NT2/D1 (cell line): ENCODE measurements around the gene FEM1A.
"Not testable (repeated sequence)": the region's sequence is repeated elsewhere in the genome, so short reads cannot be mapped to it uniquely, and the experiment has no call there.

Experiments
- DNase-seq: peaks from one replicate; pipeline ENCODE4 v3.0.0-alpha.2; 2011; ENCODE audit warnings: low read depth, low spot score
- H3K27me3 ChIP-seq: 2 replicates; pipeline ENCODE4 v1.6.0; 2011; ENCODE audit warnings: mild to moderate bottlenecking; ENCODE audit not compliant: insufficient read length, insufficient read depth
- H3K36me3 ChIP-seq: 2 replicates; pipeline ENCODE4 v1.6.1; 2011; ENCODE audit warnings: mild to moderate bottlenecking, low read length, mixed read lengths; ENCODE audit not compliant: insufficient read depth, insufficient read length
- H3K4me1 ChIP-seq: 2 replicates; pipeline ENCODE4 v1.5.1; 2011; ENCODE audit not compliant: insufficient read depth, insufficient read length
- H3K4me3 ChIP-seq: 2 replicates; pipeline ENCODE4 v1.5.1; 2011; ENCODE audit warnings: low read depth; ENCODE audit not compliant: insufficient read length
- H3K9ac ChIP-seq: 2 replicates; pipeline ENCODE4 v1.6.0; 2011; ENCODE audit warnings: low read depth; ENCODE audit not compliant: insufficient read length
- H3K9me3 ChIP-seq: 2 replicates; pipeline ENCODE4 v1.5.1; 2011; ENCODE audit warnings: mild to moderate bottlenecking, low read length; ENCODE audit not compliant: insufficient read depth
- SUZ12 ChIP-seq: IDR thresholded peaks from 2 replicates; pipeline ENCODE4 v1.6.1; 2011; ENCODE audit not compliant: insufficient read length, insufficient read depth; ENCODE audit errors: extremely low read depth
- YY1 ChIP-seq: IDR thresholded peaks from 2 replicates; pipeline ENCODE4 v1.6.1; 2011; ENCODE audit not compliant: insufficient read length, insufficient read depth
- ZNF274 ChIP-seq: IDR thresholded peaks from 2 replicates; pipeline ENCODE4 v1.6.1; 2011; ENCODE audit warnings: mild to moderate bottlenecking, low read depth, low read length

Gene FEM1A

GRCh38 chr19:4831304-4831978, 39.9 kb downstream of the FEM1A start, which contains the start of gene TICAM1:
TSS of gene TICAM1 (minus strand) at chr19:4831712. CDS start at chr19:4818377, 13,335 bp downstream.
- Histone ChIP-seq H3K27me3 (peaks cover 13% of the 10 kb centered on the region), H3K9me3 (no peaks in the 10 kb centered on the region), H3K36me3 (peaks cover 2% of the 10 kb centered on the region), H3K9ac (peak within 1 kb of the TSS; percentile 87), H3K4me3 (peak within 1 kb of the TSS; percentile 61), H3K4me1 (peaks cover 6% of the 10 kb centered on the region)
- no peak for TF ChIP-seq YY1
- TF ChIP-seq ZNF274, result no peak
- no peak for TF ChIP-seq SUZ12
- DNase-seq, result no peak

- H3K27me3 ChIP-seq, result peaks cover 13% of the 10 kb centered on the region
- DNase-seq, H3K9me3 ChIP-seq, H3K36me3 ChIP-seq, H3K4me1 ChIP-seq: not testable (repeated sequence)
- H3K9ac ChIP-seq, result peak overlapping the region; percentile 87
- H3K4me3 ChIP-seq, result peak overlapping the region; percentile 61
Measured at GRCh38 chr19:4831979-4832340, 40.4 kb downstream of the FEM1A start.

GRCh38 chr19:4832776-4833175, 41.2 kb downstream of the FEM1A start:
- Histone ChIP-seq H3K36me3 (peaks cover 5% of the 10 kb centered on the region), H3K4me3 (no peak overlapping the region), H3K27me3 (peaks cover 13% of the 10 kb centered on the region), H3K9me3 (no peaks in the 10 kb centered on the region), H3K4me1 (peaks cover 6% of the 10 kb centered on the region), H3K9ac (no peak overlapping the region)
- TF ChIP-seq ZNF274 (no peak), SUZ12 (no peak), YY1 (no peak)
- DNase-seq, result no peak

- no peaks in the 10 kb centered on the region for H3K27me3 ChIP-seq
- no peaks in the 10 kb centered on the region for H3K9me3 ChIP-seq
- no peaks in the 10 kb centered on the region for H3K4me1 ChIP-seq
- no peak overlapping the region for H3K9ac ChIP-seq
- DNase-seq, result no peak
- H3K4me3 ChIP-seq, result no peak overlapping the region
- H3K36me3 ChIP-seq, result peaks cover 49% of the 10 kb centered on the region
- TF ChIP-seq ZNF274 (no peak), SUZ12 (no peak), YY1 (no peak)
Measured at GRCh38 chr19:4839192-4839591, 47.7 kb downstream of the FEM1A start.

- TF ChIP-seq ZNF274, result no peak
- TF ChIP-seq SUZ12, result no peak
- TF ChIP-seq YY1, result no peak
- H3K9me3 ChIP-seq, result no peaks in the 10 kb centered on the region
- H3K36me3 ChIP-seq, result peaks cover 73% of the 10 kb centered on the region
- H3K27me3 ChIP-seq, result no peaks in the 10 kb centered on the region
- no peak overlapping the region for H3K4me3 ChIP-seq
- DNase-seq, result no peak
- no peaks in the 10 kb centered on the region for H3K4me1 ChIP-seq
- no peak overlapping the region for H3K9ac ChIP-seq
Measured at GRCh38 chr19:4843647-4843965, 52.1 kb downstream of the FEM1A start.

GRCh38 chr19:4844348-4845179, 53.0 kb downstream of the FEM1A start:
- Histone ChIP-seq H3K9me3 (no peaks in the 10 kb centered on the region), H3K4me3 (no peak overlapping the region), H3K9ac (no peak overlapping the region), H3K36me3 (peaks cover 72% of the 10 kb centered on the region), H3K27me3 (no peaks in the 10 kb centered on the region), H3K4me1 (no peaks in the 10 kb centered on the region)
- TF ChIP-seq YY1 (no peak), ZNF274 (no peak), SUZ12 (no peak)
- DNase-seq, result no peak

GRCh38 chr19:4845975-4846374, 54.4 kb downstream of the FEM1A start:
- DNase-seq, H3K4me1 ChIP-seq, H3K27me3 ChIP-seq, H3K9me3 ChIP-seq, H3K4me3 ChIP-seq, H3K9ac ChIP-seq: not testable (repeated sequence)
- H3K36me3 ChIP-seq, result peaks cover 74% of the 10 kb centered on the region
